SK-N-SH treated with all-trans-retinoic acid at 6 μM for 48 hours (cell line): ENCODE results near the gene BAG5.

Experiments used
- ARNTL ChIP-seq: fragments of 450-650 bp; formaldehyde crosslinking; IDR thresholded peaks from 2 replicates; pipeline ENCODE4 v1.5.0; 2020; ENCODE audit warnings: low read depth, mild to moderate bottlenecking, moderate library complexity, borderline replicate concordance
- TOX ChIP-seq: fragments of 250-450 bp; sonication (Bioruptor Pico); IDR thresholded peaks from 2 replicates; pipeline ENCODE4 v1.8.0; 2021; ENCODE audit warnings: mild to moderate bottlenecking, moderate library complexity, borderline replicate concordance
- ZC3H10 ChIP-seq: fragments of 250-450 bp; sonication (Bioruptor Pico); IDR thresholded peaks from 2 replicates; pipeline ENCODE4 v1.5.1; 2021; ENCODE audit warnings: mild to moderate bottlenecking, moderate library complexity

DNA sequence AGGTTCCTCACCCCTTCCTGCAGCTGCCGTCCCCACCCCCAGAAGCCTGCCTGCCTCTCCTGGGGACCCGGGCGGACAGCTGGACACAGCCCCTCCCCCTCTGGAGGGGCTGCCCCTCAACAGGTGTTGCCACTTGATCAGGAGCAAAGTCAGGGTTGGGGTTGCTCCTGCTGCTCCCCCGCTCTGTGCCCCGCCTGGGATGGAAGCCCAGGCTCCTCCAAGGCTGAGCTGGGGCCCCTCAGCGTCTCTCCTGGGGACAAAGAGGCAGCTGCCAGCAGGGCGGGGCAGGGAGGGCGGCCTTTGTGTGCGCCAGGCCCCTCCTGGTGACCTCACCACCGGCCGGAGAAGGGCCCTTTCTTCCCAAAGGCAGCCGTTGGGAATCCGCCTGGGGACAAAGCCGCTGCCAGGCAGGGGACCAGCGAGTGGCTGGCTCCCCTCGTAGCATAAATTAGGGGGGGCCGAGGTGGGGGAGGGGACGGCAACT is 19.8 kb downstream of the BAG5 start:
- no peak for TF ChIP-seq ARNTL (CRISPR knock-in tag)
- no peak for TF ChIP-seq ZC3H10
- TF ChIP-seq TOX (CRISPR knock-in tag): no peak
